Esophagus muscularis mucosa (tissue), 3 donors: ENCODE measurements around the gene SEPTIN5.

Source experiments
- EP300 ChIP-seq: sonication (generic); formaldehyde crosslinking; IDR thresholded peaks from one replicate; pipeline ENCODE4 v1.6.1; 2017; ENCODE audit warnings: antibody characterized with exemption
- TF ChIP-seq, protein P1 (sequence below), 3 experiments: fragments of 200-600 bp in 2 of 3; fragments of 450-650 bp in 1 of 3; sonication (generic) in 2 of 3; IDR thresholded peaks; one replicate each; pipeline ENCODE4 v1.5.1; 2017 to 2019; ENCODE audit warnings: antibody characterized with exemption in 3 of 3, mild to moderate bottlenecking in 2 of 3, moderate library complexity in 1 of 3

- TF ChIP-seq, protein P1, sequence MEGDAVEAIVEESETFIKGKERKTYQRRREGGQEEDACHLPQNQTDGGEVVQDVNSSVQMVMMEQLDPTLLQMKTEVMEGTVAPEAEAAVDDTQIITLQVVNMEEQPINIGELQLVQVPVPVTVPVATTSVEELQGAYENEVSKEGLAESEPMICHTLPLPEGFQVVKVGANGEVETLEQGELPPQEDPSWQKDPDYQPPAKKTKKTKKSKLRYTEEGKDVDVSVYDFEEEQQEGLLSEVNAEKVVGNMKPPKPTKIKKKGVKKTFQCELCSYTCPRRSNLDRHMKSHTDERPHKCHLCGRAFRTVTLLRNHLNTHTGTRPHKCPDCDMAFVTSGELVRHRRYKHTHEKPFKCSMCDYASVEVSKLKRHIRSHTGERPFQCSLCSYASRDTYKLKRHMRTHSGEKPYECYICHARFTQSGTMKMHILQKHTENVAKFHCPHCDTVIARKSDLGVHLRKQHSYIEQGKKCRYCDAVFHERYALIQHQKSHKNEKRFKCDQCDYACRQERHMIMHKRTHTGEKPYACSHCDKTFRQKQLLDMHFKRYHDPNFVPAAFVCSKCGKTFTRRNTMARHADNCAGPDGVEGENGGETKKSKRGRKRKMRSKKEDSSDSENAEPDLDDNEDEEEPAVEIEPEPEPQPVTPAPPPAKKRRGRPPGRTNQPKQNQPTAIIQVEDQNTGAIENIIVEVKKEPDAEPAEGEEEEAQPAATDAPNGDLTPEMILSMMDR (IDR thresholded peaks at IDR 0.05), result no peak
- TF ChIP-seq EP300, result no peak
These were observed 33.8 kb downstream of the SEPTIN5 start for GRCh38 chr22:19748139-19748538.
